Measurements from ENCODE around the gene NCR2.

GRCh38 chr6:41286544-41287346 lies 48.7 kb upstream of the NCR2 start, which contains the start of gene TREM1:
- TF ChIP-seq, protein P1, sequence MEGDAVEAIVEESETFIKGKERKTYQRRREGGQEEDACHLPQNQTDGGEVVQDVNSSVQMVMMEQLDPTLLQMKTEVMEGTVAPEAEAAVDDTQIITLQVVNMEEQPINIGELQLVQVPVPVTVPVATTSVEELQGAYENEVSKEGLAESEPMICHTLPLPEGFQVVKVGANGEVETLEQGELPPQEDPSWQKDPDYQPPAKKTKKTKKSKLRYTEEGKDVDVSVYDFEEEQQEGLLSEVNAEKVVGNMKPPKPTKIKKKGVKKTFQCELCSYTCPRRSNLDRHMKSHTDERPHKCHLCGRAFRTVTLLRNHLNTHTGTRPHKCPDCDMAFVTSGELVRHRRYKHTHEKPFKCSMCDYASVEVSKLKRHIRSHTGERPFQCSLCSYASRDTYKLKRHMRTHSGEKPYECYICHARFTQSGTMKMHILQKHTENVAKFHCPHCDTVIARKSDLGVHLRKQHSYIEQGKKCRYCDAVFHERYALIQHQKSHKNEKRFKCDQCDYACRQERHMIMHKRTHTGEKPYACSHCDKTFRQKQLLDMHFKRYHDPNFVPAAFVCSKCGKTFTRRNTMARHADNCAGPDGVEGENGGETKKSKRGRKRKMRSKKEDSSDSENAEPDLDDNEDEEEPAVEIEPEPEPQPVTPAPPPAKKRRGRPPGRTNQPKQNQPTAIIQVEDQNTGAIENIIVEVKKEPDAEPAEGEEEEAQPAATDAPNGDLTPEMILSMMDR (IDR thresholded peaks at IDR 0.05), result no peak
- peak in 1 of 4 donors; percentile 26 for TF ChIP-seq POLR2A (IDR thresholded peaks at IDR 0.05)

All from esophagus squamous epithelium (tissue), 4 donors.